Activated T-helper 17 cell treated with anti-CD3 and anti-CD28 coated beads, Interleukin-2, amount 50 U/mL, for 72 hours (primary cell): Measurements from ENCODE around the gene WDR91. TPM values are rescaled to one million over a fixed set of nuclear protein-coding genes. Genes with fewer than 3 reads are reported as not detected.

Source experiments
- ATAC-seq: fragments of 150-1000 bp; cut with Tn5 transposase; replicated peaks from 2 replicates; pipeline ENCODE4 v1.10.0; 2021; ENCODE audit warnings: mild to moderate bottlenecking, moderate library complexity
- H3K27ac Mint-ChIP-seq: one replicate; pipeline ENCODE4 v1.8.0; 2022; ENCODE audit warnings: mixed read lengths
- H3K27me3 Mint-ChIP-seq: one replicate; pipeline ENCODE4 v1.8.0; 2022; ENCODE audit warnings: mixed read lengths
- H3K36me3 Mint-ChIP-seq: one replicate; pipeline ENCODE4 v1.8.0; 2022; ENCODE audit warnings: low read depth, mild to moderate bottlenecking, mixed read lengths
- H3K4me1 Mint-ChIP-seq: one replicate; pipeline ENCODE4 v1.8.0; 2022; ENCODE audit warnings: mixed read lengths
- H3K4me3 Mint-ChIP-seq: one replicate; pipeline ENCODE4 v1.8.0; 2022; ENCODE audit warnings: mild to moderate bottlenecking, mixed read lengths
- H3K9me3 Mint-ChIP-seq: one replicate; pipeline ENCODE4 v1.8.0; 2022; ENCODE audit warnings: mixed read lengths
- total RNA-seq, 2 donors: library from RNA; stranded (reverse); gene quantifications; one replicate each; pipeline ENCODE4 v1.2.3, GENCODE V29; 2022

The WDR91 gene
- total RNA-seq: 1 to 10 TPM; 7.8 to 8.6 TPM

GRCh38 chr7:135211179-135211945, at the start of gene WDR91:
Gene WDR91, minus strand, starts transcription at chr7:135211526. Its CDS starts 24 bp downstream, at chr7:135211502.
- Mint-ChIP-seq H3K4me3 (peak within 1 kb of the TSS; percentile 88), H3K27ac (peak within 1 kb of the TSS; percentile 79), H3K4me1 (peaks cover 12% of the 10 kb centered on the region), H3K9me3 (no peaks in the 10 kb centered on the region), H3K27me3 (no peaks in the 10 kb centered on the region), H3K36me3 (peaks cover 2% of the 10 kb centered on the region)
- ATAC-seq: peak; percentile 93

GRCh38 chr7:135260470-135260869, 49.1 kb upstream of the WDR91 start:
- Mint-ChIP-seq H3K9me3 (peaks cover 6% of the 10 kb centered on the region), H3K27me3 (peaks cover 16% of the 10 kb centered on the region), H3K4me3 (no peak overlapping the region), H3K27ac (no peak overlapping the region), H3K4me1 (no peaks in the 10 kb centered on the region), H3K36me3 (no peaks in the 10 kb centered on the region)
- ATAC-seq: no peak

- no peaks in the 10 kb centered on the region for H3K4me1 Mint-ChIP-seq
These were observed 48.4 kb upstream of the WDR91 start for GRCh38 chr7:135259702-135260101.

GRCh38 chr7:135258585-135258984, 47.3 kb upstream of the WDR91 start:
- no peaks in the 10 kb centered on the region for H3K36me3 Mint-ChIP-seq
- peaks cover 13% of the 10 kb centered on the region for H3K27me3 Mint-ChIP-seq
- no peaks in the 10 kb centered on the region for H3K4me1 Mint-ChIP-seq
- ATAC-seq: no peak
- no peaks in the 10 kb centered on the region for H3K9me3 Mint-ChIP-seq
- no peak overlapping the region for H3K4me3 Mint-ChIP-seq
- no peak overlapping the region for H3K27ac Mint-ChIP-seq

More at GRCh38 chr7:135259702-135260101, 48.4 kb upstream of the WDR91 start:
- Mint-ChIP-seq H3K27me3 (peaks cover 16% of the 10 kb centered on the region), H3K27ac (no peak overlapping the region), H3K9me3 (peaks cover 4% of the 10 kb centered on the region), H3K36me3 (no peaks in the 10 kb centered on the region), H3K4me3 (no peak overlapping the region)
- ATAC-seq: no peak

- H3K4me1 Mint-ChIP-seq: no peaks in the 10 kb centered on the region
- peaks cover 12% of the 10 kb centered on the region for H3K27me3 Mint-ChIP-seq
- no peak overlapping the region for H3K4me3 Mint-ChIP-seq
- H3K9me3 Mint-ChIP-seq: no peaks in the 10 kb centered on the region
- H3K36me3 Mint-ChIP-seq: no peaks in the 10 kb centered on the region
- no peak for ATAC-seq
- H3K27ac Mint-ChIP-seq: no peak overlapping the region
These were observed 46.5 kb upstream of the WDR91 start for GRCh38 chr7:135257790-135258189.

- Mint-ChIP-seq H3K27ac (no peak overlapping the region), H3K9me3 (no peaks in the 10 kb centered on the region), H3K4me3 (no peak overlapping the region), H3K4me1 (peaks cover 5% of the 10 kb centered on the region), H3K27me3 (no peaks in the 10 kb centered on the region), H3K36me3 (no peaks in the 10 kb centered on the region)
- no peak for ATAC-seq
These were observed 42.8 kb upstream of the WDR91 start for GRCh38 chr7:135253851-135254771.

DNA sequence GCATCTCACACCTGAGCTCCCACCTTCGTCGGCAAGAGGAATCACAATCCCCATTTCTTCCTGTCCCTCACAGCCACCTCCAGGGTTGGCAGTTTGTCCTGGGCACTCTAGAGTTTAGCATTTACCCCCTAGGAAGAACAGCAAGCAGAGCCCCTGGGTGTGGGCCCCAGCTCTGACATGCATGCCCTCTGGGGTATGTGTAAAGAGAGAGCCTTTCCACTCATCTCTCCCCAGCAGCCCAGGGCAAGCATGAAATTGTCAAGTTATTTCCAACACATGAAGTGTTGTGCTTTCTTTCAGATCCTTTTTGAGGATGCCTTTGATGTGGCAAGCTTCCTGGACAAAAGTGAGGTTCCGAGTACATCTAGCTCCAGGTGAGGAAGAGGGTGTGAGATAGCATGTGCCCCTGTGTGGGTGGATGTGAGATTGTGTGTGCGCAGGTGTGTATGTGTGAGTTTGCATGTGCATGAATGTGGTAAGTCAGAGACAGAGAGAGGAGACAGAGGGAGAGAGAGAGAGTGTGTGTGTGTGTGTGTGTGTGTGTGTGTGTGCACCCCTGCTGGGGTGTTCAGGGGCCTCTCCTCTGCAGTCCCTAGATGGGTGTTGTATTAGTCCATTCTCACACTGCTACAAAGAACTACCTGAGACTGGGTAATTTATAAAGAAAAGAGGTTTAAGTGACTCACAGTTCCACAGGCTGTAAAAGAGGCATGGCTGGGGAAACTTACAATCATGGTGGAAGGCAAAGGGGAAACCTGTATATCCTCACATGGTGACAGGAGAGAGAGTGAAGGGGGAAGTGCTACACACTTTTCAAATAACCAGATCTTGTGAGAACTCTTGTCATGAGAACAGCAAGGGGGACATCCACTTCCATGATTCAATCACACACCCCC, 40.4 kb upstream of the WDR91 start:
- ATAC-seq: peak; percentile 43
- peak overlapping the region; percentile 11 for H3K27ac Mint-ChIP-seq

GRCh38 chr7:135248546-135248945, 37.2 kb upstream of the WDR91 start:
- H3K27me3 Mint-ChIP-seq: no peaks in the 10 kb centered on the region
- no peaks in the 10 kb centered on the region for H3K36me3 Mint-ChIP-seq
- no peak overlapping the region for H3K4me3 Mint-ChIP-seq
- H3K27ac Mint-ChIP-seq: no peak overlapping the region
- no peak for ATAC-seq
- no peaks in the 10 kb centered on the region for H3K9me3 Mint-ChIP-seq
- H3K4me1 Mint-ChIP-seq: peaks cover 5% of the 10 kb centered on the region

More for the DNA sequence above, 40.4 kb upstream of the WDR91 start:
- Mint-ChIP-seq H3K36me3 (no peaks in the 10 kb centered on the region), H3K4me1 (peaks cover 5% of the 10 kb centered on the region), H3K27me3 (no peaks in the 10 kb centered on the region), H3K9me3 (no peaks in the 10 kb centered on the region), H3K4me3 (no peak overlapping the region)

GRCh38 chr7:135247746-135248471, 36.6 kb upstream of the WDR91 start:
- no peak for ATAC-seq
- H3K4me3 Mint-ChIP-seq: no peak overlapping the region
- peaks cover 5% of the 10 kb centered on the region for H3K4me1 Mint-ChIP-seq
- no peaks in the 10 kb centered on the region for H3K9me3 Mint-ChIP-seq
- no peak overlapping the region for H3K27ac Mint-ChIP-seq
- no peaks in the 10 kb centered on the region for H3K36me3 Mint-ChIP-seq
- H3K27me3 Mint-ChIP-seq: no peaks in the 10 kb centered on the region

DNA sequence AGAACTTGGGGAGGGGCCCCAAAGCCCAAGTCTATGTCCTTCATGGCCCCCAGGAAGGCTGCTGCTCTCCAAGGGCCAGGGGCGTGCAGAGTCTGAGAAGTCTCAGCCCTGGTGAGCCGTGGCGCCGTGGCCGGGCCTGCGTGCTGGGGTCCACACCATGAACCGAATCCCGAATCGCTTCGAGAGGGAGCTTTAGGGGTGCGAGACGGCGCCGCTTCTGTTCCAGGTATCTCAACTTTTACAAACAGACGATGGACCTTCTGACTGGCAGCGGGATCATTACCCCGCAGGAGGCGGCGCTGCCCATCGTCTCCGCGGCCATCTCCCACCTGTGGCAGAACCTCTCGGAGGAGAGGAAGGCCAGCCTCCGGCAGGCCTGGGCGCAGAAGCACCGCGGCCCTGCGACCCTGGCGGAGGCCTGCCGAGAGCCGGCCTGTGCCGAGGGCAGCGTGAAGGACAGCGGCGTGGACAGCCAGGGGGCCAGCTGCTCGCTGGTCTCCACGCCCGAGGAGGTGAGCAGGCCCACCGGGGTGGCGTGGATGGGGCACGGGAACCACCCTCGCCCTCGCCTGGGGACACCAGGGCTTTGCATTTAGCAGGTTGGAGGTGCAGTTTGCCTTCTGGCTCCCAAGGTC, 35.0 kb upstream of the WDR91 start:
- Mint-ChIP-seq H3K36me3 (no peaks in the 10 kb centered on the region), H3K27me3 (peaks cover 3% of the 10 kb centered on the region), H3K27ac (no peak overlapping the region), H3K9me3 (no peaks in the 10 kb centered on the region), H3K4me1 (no peaks in the 10 kb centered on the region), H3K4me3 (no peak overlapping the region)
- no peak for ATAC-seq

DNA sequence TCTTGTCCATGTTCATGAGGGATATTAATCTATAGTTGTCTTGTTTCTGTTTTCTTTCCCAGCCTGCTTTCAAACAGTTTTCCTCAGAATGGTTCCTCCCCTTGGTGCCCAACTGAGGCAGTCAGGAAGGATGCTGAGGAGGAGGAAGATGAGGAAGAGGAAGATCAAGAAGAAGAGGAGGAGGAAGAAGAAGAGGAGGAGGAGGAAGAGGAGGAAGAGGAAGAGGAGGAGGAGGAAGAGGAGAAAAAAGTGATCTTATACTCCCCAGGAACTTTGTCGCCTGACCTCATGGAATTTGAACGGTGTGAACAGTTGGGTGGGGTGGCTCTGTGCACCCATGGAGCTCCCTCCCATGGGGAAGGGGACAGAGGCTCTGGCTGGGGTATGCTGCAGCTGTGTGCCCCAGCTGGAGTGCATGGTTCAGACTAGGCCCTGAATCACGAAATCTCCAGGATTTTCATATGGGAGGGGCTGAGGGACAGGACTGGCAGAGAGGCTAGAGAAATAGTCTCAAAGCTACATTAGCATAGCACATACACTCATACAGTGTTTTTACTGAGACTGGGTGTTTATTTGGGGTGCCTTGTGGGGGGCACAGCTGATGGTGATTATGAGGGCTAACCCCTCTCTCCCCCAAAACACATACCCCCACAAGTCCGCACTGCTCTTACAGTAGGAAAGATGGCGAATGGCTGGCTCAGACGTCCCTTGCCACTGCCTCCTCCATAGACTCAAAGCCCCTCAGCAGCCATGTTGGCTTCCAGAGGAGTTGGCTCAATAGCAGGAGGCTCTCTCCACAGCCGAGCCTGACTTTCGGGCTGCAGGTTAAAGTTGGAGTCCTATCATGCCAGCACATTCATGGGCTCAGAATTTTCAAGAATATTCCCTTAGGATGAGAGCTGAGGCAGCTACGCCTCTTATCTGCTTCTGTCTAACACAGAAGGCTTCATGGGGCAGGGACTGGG, 34.2 kb upstream of the WDR91 start:
- Mint-ChIP-seq H3K4me3 (no peak overlapping the region), H3K27ac (no peak overlapping the region), H3K27me3 (peaks cover 3% of the 10 kb centered on the region), H3K36me3 (no peaks in the 10 kb centered on the region), H3K9me3 (no peaks in the 10 kb centered on the region), H3K4me1 (no peaks in the 10 kb centered on the region)
- ATAC-seq: no peak

DNA sequence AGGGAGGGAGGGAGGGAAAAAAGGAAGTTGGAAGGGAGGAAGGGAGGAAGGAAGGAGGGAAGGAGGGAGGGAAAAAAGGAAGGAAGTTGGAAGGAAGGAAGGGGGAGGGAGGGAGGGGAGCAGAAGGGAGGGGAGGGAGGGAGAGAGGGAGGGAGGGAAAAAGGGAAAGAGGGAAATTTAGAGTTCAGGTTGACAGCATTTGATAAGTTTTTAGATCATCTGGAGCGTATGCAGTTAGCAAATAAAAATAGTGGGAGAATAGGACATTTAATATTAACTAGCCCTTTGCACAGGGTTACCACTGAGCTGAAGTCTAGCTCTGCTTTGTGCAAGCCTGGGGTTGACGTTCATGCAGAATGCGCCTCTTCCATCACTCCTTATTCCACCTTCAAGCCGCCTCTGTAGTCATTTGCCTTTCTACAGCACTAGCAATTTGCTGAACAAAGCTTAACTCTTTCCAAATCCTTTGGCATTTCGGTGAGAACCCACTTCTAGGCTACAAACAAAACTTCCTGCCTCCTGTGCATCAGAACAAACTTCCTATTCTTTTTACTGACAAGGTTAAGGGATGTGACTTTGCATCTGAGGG, 30.9 kb upstream of the WDR91 start:
- Mint-ChIP-seq H3K9me3 (no peaks in the 10 kb centered on the region), H3K27ac (no peak overlapping the region), H3K4me1 (no peaks in the 10 kb centered on the region), H3K4me3 (no peak overlapping the region), H3K36me3 (no peaks in the 10 kb centered on the region), H3K27me3 (peaks cover 3% of the 10 kb centered on the region)
- no peak for ATAC-seq
